Measurements from ENCODE around the gene GPRC5C. TPM values are rescaled to one million over a fixed set of nuclear protein-coding genes. Genes with fewer than 3 reads are reported as not detected.

The GPRC5C gene
- total RNA-seq, 2 donors from 2014 or later = 57.0 to 73.4 TPM

DNA sequence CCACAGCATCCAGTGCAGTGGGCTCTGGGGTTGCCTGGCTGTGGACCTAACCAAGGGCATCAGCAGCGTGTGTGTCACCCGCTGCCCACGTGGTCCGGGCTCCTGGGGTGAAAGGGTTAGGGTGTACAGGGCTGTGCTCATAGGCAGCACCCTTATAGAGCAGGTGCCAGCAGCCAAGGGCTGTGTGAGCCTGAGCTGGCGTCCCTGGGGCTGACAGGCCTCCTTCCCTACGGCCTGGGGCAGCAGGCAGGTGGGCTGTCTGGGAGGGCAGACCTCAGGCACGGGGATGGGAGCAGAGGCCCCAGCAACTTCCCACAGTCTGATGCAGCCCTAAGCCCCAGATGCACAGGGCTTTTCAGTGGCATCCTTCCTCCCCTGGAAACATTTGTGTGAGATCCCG lies 48.4 kb downstream of the GPRC5C start:
- 83 to 85% methylated on average over 2 to 8 of the region's 8 CpGs for WGBS, 2 experiments (ENCODE audit: insufficient coverage in 1 of 2, insufficient read length in 1 of 2)
- Histone ChIP-seq H3K9me3 (ENCODE audit: control insufficient read depth, low read length) (peaks cover 8% of the 10 kb centered on the region), H3K4me1 (ENCODE audit: control insufficient read depth, insufficient read depth, low read length) (no peaks in the 10 kb centered on the region), H3K27ac (ENCODE audit: low read depth, low read length) (no peak overlapping the region), H3K9ac (ENCODE audit: extremely low read depth, low read length, poor library complexity, severe bottlenecking) (no peak overlapping the region), H3K4me3 (ENCODE audit: low read length) (no peak overlapping the region), H3K36me3 (ENCODE audit: control insufficient read depth, insufficient read depth, low read length) (no peaks in the 10 kb centered on the region), H3K27me3 (ENCODE audit: control insufficient read depth, insufficient read depth, low read length, poor library complexity, severe bottlenecking) (no peaks in the 10 kb centered on the region)
- Mint-ChIP-seq H3K9me3 (peaks cover 17% of the 10 kb centered on the region), H3K4me1 (peaks cover 6% of the 10 kb centered on the region), H3K27ac (no peak overlapping the region), H3K27me3 (ENCODE audit: insufficient read depth) (peaks cover 40% of the 10 kb centered on the region), H3K36me3 (ENCODE audit: low read depth) (no peaks in the 10 kb centered on the region), H3K4me3 (no peak overlapping the region)
- TF ChIP-seq, protein P1, sequence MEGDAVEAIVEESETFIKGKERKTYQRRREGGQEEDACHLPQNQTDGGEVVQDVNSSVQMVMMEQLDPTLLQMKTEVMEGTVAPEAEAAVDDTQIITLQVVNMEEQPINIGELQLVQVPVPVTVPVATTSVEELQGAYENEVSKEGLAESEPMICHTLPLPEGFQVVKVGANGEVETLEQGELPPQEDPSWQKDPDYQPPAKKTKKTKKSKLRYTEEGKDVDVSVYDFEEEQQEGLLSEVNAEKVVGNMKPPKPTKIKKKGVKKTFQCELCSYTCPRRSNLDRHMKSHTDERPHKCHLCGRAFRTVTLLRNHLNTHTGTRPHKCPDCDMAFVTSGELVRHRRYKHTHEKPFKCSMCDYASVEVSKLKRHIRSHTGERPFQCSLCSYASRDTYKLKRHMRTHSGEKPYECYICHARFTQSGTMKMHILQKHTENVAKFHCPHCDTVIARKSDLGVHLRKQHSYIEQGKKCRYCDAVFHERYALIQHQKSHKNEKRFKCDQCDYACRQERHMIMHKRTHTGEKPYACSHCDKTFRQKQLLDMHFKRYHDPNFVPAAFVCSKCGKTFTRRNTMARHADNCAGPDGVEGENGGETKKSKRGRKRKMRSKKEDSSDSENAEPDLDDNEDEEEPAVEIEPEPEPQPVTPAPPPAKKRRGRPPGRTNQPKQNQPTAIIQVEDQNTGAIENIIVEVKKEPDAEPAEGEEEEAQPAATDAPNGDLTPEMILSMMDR (conservative IDR thresholded peaks at IDR 0.05) = no peak
- no peak for DNase-seq

DNA sequence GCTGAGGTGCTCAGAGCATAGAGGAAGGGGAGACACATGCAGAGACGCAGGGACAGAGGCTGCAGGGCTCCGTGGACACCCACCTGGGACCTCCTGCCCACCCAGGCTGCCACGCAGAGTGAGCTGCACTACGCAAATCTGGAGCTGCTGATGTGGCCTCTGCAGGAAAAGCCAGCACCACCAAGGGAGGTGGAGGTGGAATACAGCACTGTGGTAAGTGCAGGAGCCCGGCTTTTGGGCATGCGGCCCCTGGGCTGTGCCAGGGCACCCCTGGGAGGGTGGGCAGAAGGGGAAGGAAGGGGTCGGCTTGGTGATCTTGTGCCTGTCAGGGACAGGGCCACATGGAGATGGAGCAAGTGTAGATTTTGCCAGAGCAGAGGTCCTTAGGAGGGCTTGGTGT lies 49.7 kb downstream of the GPRC5C start:
- no peaks in the 10 kb centered on the region for H3K9me3 ChIP-seq (ENCODE audit: control insufficient read depth, low read length)
- H3K9ac ChIP-seq (ENCODE audit: extremely low read depth, low read length, poor library complexity, severe bottlenecking) = no peak overlapping the region
- TF ChIP-seq, protein P1 (conservative IDR thresholded peaks at IDR 0.05) = no peak
- DNase-seq = no peak
- no peaks in the 10 kb centered on the region for H3K27me3 ChIP-seq (ENCODE audit: control insufficient read depth, insufficient read depth, low read length, poor library complexity, severe bottlenecking)
- Mint-ChIP-seq H3K4me3 (no peak overlapping the region), H3K4me1 (peaks cover 6% of the 10 kb centered on the region), H3K27ac (no peak overlapping the region), H3K27me3 (ENCODE audit: insufficient read depth) (peaks cover 37% of the 10 kb centered on the region), H3K36me3 (ENCODE audit: low read depth) (no peaks in the 10 kb centered on the region), H3K9me3 (peaks cover 5% of the 10 kb centered on the region)
- WGBS, 2 experiments (ENCODE audit: insufficient coverage in 1 of 2, insufficient read length in 1 of 2) = 88 to 95% methylated on average over 4 to 7 of the region's 7 CpGs
- H3K4me1 ChIP-seq (ENCODE audit: control insufficient read depth, insufficient read depth, low read length) = no peaks in the 10 kb centered on the region
- H3K36me3 ChIP-seq (ENCODE audit: control insufficient read depth, insufficient read depth, low read length) = no peaks in the 10 kb centered on the region
- no peak overlapping the region for H3K4me3 ChIP-seq (ENCODE audit: low read length)
- H3K27ac ChIP-seq (ENCODE audit: low read depth, low read length) = no peak overlapping the region

DNA sequence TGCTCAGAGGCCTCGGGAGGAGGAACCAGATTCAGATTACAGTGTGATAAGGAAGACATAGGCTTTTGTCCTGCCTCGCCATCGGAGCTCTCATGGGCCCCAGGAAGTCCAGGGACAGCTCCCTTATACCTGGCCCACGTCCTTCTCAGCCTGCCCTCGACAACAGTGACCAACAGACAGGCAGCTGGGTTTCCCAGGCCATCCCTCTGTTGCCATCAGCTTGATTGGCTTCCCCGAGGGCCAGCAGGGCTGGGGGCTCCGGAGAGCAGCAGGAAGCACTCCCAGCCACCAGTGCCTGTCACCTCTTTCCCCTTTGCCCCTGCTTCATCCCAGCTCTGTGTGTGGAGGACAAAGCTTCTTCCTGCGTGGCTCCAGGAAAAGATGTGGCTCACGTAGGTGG lies 52.2 kb downstream of the GPRC5C start:
- H3K27ac ChIP-seq (ENCODE audit: low read depth, low read length) = no peak overlapping the region
- WGBS, 2 experiments (ENCODE audit: insufficient coverage in 1 of 2, insufficient read length in 1 of 2) = 66 to 76% methylated on average over 3 to 9 of the region's 9 CpGs
- H3K4me1 Mint-ChIP-seq = peaks cover 6% of the 10 kb centered on the region
- H3K36me3 ChIP-seq (ENCODE audit: control insufficient read depth, insufficient read depth, low read length) = no peaks in the 10 kb centered on the region
- H3K9me3 ChIP-seq (ENCODE audit: control insufficient read depth, low read length) = no peaks in the 10 kb centered on the region
- no peaks in the 10 kb centered on the region for H3K27me3 ChIP-seq (ENCODE audit: control insufficient read depth, insufficient read depth, low read length, poor library complexity, severe bottlenecking)
- peaks cover 16% of the 10 kb centered on the region for H3K9me3 Mint-ChIP-seq
- peaks cover 29% of the 10 kb centered on the region for H3K27me3 Mint-ChIP-seq (ENCODE audit: insufficient read depth)
- H3K9ac ChIP-seq (ENCODE audit: extremely low read depth, low read length, poor library complexity, severe bottlenecking) = no peak overlapping the region
- no peak overlapping the region for H3K27ac Mint-ChIP-seq
- peak; percentile 48 for DNase-seq
- no peak overlapping the region for H3K4me3 ChIP-seq (ENCODE audit: low read length)
- TF ChIP-seq, protein P1 (conservative IDR thresholded peaks at IDR 0.05) = no peak
- H3K4me3 Mint-ChIP-seq = no peak overlapping the region
- H3K4me1 ChIP-seq (ENCODE audit: control insufficient read depth, insufficient read depth, low read length) = no peaks in the 10 kb centered on the region
- H3K36me3 Mint-ChIP-seq (ENCODE audit: low read depth) = no peaks in the 10 kb centered on the region
